DMS 273 treated with DMSO at 0.1 percent for 48 hours (cell line): ENCODE data around the gene VIP.
"Not testable (repeated sequence)": the region's sequence is repeated elsewhere in the genome, so short reads cannot be mapped to it uniquely, and the experiment has no call there.

Experiments used
- DNase-seq: peaks from one replicate; lab custom pipeline; 2025; lab: John Stamatoyannopoulos, UW

The VIP gene

GRCh38 chr6:152750694-152751093, at the start of gene VIP:
Gene VIP, plus strand, starts transcription at chr6:152750797. Its CDS starts 1,381 bp downstream, at chr6:152752178.
- DNase-seq: no peak

GRCh38 chr6:152701081-152701862, 49.3 kb upstream of the VIP start:
- DNase-seq: no peak

DNA sequence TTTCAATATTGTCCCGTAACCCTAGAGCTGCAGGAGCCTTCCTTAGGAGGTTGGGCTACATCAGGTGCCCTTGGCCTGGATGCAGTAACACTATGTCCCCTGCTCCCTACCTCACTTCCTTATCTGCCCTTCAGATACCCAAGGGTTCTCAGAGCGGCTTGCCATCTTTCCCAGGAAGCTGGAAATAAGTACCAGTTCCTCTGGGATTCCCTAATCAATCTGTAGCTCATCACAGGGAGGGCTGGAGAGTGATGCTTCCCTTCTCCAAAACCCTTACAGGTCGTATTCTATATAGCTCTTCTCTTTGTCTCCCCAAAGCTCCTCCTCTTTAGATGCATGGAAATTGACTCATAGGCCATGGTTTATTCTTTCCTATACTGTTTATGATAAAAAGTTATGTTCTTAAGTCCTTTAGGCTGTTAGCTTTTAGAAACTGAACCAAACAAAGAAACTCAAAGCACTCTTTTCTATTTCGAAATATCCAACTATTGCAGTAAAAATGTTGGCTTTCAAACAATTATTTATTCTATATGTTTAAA, 48.7 kb upstream of the VIP start:
- DNase-seq: no peak

- DNase-seq: not testable (repeated sequence)
These were observed 46.8 kb upstream of the VIP start for GRCh38 chr6:152703750-152704149.

DNA sequence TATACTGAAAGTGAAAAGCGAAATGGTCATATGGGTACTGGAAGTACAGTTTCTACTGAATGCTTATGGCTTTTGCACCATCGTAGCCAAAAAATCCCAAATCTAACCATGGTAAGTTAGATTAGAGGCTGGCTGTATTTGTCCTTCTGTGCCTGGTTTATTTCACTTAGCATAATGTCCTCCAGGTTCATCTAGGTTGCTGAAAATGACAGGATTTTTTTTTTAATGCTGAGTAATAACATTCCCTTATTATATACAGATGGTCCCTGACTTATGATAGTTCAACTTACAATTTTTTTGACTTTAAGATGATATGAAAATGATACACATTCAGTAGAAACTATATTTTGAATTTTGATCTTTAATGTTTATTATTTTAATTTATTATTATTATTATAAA, 45.3 kb upstream of the VIP start:
- DNase-seq: no peak

DNA sequence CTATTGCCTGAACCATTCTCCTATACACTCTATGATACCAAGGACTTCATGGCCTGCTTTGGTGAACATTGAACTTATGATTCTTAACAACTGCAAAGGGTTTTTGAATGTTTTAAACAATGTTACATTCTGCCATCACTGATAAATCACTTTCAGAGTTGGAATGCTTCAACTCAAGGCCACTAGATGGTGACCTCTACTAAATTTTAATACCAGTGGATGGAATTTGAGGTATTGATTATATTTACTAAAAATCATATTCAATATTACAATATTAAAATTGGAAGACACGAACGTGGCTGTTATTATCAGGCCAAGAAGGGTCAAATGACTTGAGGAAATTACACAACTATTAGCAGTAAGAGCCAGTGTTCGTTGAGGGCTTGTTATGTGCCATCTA, 34.3 kb upstream of the VIP start:
- DNase-seq: no peak

- DNase-seq: no peak
These were observed 29.6 kb upstream of the VIP start for GRCh38 chr6:152720974-152721373.

DNA sequence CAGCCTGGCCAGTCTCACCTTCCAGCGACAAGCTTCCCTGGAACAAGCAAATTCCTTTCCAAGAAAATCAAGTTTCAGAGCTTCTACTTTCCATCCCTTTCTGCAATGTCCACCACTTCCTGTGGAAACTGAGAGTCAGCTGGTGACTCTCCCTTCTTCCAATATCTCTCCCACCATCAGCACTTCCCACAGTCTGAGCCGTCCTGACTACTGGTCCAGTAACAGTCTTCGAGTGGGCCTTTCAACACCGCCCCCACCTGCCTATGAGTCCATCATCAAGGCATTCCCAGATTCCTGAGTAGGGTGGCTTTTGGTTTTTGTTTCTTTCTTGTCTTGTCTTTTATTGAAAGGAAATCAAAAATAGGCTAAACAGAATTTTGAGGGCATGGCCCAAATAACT, 28.6 kb upstream of the VIP start:
- DNase-seq: no peak

GRCh38 chr6:152723398-152723797, 27.2 kb upstream of the VIP start:
- DNase-seq: no peak

GRCh38 chr6:152726313-152726712, 24.3 kb upstream of the VIP start:
- DNase-seq: no peak

DNA sequence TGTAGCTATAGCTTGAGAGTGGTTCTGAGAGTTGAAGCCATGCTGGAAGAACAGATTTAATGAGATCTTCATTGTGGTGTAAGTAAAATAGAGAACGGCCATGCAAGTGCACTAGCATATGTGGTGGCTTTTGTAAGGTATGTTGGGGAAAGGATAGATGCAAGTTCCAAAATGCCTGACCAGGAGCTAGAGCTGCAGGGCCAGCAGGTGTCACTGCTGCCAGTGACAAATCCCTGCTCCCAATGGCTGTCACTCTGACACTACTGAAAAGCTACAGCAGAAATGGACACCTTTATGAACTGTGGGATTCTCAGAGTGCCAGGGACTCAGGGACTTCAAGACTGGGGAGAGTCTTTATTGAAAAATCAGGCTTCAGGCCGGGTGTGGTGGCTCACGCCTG, 23.1 kb upstream of the VIP start:
- no peak for DNase-seq

GRCh38 chr6:152734630-152735029, 16.0 kb upstream of the VIP start:
- no peak for DNase-seq

DNA sequence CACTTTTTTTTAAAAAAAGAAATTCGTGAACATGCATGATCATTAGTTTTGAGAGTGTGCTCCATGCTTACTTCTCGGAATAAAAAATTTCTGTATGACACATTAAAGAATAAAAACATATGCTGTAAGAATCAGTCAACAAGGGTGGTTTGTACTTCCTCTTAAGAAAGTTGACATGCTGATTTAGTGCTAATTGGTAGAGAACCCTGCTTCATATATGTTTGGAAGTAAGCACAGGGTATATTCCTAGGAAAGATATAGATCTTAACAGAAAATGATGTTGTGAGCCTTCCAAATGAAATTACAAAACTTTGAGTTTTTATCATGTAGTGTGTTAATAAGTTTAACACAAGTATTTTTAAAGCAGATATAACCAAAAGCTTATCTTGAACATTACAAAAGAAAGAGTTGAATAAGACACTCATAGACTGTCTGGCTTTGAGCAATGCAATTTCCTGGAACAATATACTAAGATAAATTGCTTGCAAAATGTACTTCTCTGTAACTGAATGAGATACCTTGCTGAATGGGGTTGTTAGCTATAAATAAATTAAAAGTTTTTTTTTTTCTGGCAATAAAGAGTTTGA, 13.8 kb upstream of the VIP start:
- DNase-seq: no peak

DNA sequence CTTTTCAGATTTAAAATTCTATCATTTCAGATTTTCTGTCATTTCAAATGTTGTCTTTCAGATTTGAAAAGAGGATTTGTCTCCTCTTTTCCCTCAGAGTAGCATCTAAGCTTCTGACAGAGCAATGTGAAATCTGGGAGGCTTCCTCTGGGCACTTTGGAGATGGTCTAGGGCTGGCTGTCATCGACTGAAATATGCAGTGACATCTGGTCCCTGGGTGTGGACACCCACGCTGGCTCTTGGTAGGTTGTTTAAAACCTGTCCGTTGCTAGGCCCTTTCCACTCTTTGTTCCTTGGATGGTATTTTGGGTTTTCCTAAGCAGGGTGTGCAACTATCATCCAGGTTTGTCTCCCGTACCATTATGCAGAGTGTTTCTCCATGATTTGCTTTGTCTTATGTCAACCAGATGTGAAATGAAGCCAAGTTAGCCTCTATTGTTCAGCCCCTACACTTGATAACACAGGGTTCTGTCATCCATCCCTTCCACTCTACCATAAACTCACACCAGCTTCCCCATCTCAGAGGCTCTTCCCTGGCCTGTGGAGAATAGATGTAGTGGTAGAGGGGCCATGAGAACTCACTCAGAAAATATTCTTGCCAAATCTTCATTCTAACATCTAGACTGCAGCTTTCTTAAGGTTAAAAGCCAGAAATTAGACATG, 5.0 kb upstream of the VIP start:
- no peak for DNase-seq

- no peak for DNase-seq
These were observed 4.4 kb upstream of the VIP start for GRCh38 chr6:152746172-152746553.

DNA sequence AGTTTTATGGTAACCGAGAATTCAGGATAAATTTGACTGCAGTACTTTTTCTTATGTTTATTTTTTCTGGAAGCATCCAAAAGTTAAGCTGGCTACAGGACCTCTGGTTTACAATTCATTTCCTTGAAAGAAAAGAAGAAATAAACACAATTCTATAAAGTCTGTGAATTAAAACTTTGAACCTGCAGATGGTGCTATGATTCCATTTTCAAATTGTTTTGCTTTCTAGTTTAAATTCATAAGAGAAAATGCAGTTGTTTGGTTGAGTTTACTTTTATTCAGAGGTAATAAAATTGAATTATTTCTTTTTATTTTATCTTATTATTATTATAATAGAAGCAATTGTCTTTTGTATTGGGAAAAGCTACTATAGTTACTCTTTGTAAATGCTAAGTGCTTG, 1.8 kb upstream of the VIP start:
- no peak for DNase-seq

- no peak for DNase-seq
These were observed 1.3 kb upstream of the VIP start for GRCh38 chr6:152749336-152749735.

DNA sequence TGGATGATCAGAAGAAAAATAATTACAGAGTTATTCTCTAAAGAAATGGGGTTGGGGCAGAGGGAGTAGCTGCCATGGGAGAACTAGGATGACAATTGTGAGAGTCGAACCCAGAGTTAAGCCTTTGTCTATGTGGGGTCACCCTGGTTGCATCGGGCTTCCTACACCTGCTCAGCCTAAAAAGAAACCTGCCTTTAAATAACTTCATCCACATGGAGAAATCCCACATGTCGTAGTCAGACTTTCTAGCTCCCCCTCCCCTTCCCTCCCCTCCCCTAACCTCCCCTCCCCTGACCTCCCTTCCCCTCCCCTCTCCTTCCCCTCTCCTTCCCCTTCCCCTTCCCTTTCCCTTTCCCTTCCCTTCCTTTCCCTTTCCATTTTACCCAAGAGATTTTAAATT, 14.7 kb downstream of the VIP start:
- DNase-seq: no peak

GRCh38 chr6:152769159-152769558, 18.6 kb downstream of the VIP start:
- no peak for DNase-seq

- DNase-seq: no peak
These were observed 19.4 kb downstream of the VIP start for GRCh38 chr6:152769993-152770392.

DNA sequence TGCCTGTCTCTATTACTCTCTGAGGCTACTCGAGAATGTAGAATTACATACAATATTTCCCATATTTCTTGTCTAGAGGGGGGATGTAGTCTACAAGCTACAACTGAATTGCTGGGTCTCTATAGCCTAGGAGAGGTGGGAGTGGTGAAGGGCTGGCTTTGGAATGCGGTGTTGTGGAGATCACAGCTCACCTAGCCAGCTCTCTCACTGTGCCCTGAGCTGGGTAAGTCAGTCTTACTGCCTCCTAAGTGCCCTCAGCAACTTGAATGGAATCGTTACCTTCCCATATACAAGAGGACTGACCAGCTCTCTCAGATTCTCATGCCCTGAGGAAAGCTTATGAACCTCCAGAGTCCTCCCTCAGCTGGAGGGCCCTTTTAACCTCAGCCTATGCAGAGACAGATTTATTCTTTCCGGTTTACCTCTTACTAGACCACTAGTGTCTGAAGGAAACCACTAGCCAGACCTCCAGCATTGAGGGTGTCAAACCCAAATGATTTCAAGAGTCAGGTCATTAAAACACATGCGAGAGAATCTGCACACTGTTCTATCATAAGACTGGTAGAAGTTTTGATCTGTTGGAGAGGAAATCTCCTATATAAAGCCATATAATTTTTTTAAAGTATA, 20.6 kb downstream of the VIP start:
- no peak for DNase-seq

- no peak for DNase-seq
These were observed 24.8 kb downstream of the VIP start for GRCh38 chr6:152775428-152775827.

- no peak for DNase-seq
These were observed 26.2 kb downstream of the VIP start for GRCh38 chr6:152776833-152777232.
